HG03457 (cell line): ENCODE results near the gene PRKAR2B.
"Not testable (repeated sequence)": the region's sequence is repeated elsewhere in the genome, so short reads cannot be mapped to it uniquely, and the experiment has no call there.

Experiments
- ATAC-seq: cut with Tn5 transposase; IDR thresholded peaks from one replicate; pipeline ENCODE4 v1.9.1; 2021; ENCODE audit warnings: moderate number of reproducible peaks; ENCODE audit not compliant: unreplicated experiment

PRKAR2B gene

DNA sequence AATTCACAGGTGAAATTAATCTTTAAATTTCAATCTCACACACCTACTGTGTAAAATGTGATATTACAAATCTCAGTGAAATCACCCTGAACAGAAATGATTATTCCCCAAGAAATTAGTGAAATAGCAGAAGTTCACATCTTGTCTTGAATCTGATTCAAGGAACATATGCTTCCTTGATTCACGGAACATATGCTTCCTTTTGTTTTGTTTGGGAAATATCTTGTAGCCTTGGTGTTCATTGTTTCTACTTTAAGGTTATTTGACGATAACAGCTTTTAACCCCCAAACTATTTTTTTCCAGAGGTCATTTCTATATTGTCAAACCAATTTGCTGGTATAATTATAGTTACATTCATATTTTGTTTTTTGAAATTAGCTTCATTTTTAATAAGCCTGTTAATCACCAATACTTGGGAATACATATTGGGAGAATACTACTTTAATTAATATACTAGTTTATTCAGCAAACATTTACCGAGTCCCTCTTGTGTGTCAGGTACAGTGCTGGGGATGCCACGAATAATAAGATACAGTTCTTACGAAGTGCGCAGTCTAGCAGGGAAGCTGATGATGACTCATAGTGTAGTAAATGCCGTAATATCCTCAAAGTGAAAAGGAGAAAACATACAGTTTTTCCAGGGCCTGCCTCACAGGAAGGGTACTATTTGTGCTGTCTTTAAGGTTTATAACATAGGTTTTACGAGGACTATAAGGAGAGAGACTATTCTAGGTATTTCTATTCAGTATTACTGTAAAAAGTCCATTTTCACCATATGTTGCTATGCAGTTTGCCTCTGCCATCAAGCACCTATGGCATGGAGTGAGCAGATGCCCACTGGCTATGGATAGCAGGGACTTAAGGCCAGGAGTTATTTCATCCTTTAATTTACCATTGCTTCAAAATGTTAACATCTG, 32.5 kb downstream of the PRKAR2B start:
- ATAC-seq: no peak

DNA sequence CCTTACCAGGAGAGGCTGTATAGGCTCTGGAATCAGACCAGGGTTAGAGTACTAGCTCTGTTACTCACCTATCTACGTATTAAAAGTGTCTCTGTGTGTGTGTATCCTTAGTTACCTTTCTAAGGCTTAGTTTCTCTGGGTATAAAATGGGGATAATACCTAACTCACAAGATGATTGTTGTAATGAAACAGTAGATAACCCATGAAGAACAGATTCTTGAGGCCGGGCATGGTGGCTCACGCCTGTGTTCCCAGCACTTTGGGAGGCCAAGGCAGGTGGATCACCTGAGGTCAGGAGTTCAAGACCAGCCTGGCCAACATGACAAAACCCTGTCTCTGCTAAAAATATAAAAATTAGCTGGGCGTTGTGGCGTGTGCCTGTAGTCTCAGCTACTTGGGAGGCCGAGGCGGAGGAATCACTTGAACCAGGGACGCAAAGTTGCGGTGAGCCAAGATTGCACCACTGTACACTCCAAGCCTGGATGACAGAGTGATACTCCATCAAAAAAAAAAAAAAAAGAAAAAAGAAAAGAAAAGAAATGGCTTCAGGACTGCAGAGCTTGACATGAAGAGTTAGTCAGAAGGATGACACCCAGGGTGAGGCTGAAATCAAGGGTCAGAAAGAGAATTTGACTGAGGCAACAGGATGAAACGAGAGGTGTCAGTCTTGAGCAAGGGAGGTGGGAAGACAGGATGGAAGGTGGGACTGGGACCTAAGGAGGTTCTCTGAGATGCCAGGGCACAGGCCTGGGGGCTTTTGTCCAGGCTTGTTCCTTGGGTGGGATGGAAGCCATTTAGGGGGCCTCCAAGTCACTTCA, 33.4 kb downstream of the PRKAR2B start:
- ATAC-seq: no peak

DNA sequence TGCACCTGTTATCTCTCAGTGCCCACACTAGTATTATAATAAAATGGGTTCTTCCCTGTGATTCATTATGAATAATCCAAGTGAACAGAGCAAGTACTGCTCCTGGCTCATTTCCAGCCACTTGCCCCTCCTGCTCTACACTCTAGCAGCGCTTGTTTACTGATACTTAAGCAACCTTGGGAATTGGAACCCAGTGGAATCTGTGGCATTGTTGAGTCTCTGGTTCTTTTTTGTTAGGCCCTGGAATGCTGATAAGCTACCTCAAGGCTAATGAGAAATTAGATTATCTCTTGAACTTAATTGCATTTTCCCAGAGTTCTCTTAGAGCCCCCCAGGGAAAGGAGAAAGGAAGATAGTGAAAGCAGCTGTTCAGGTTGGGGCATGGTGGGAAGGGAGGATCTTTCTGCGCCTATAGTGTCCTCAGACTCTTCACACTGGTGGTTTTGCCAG, 34.0 kb downstream of the PRKAR2B start:
- no peak for ATAC-seq

GRCh38 chr7:107079212-107079940, 34.9 kb downstream of the PRKAR2B start:
- ATAC-seq: no peak

- ATAC-seq: no peak
These were observed 35.6 kb downstream of the PRKAR2B start for GRCh38 chr7:107080099-107080505.

DNA sequence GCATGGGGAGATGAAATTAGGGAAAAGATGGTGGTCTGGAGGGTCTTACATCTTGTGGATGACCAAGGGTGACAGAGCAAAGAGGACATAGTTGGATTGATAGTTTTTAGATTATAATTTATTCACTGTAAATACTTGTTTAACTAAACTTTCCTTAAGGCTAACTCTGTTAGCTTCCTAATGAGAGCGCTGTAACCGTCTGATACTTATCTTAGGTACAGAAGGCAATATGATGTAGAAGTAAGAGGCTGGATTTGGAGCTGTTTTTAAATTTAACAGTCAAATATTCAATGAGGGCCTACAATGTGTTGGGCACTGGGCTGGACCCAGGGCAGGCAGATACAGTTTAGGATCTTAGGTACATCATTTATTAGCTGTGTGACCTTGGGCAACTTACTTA, 36.0 kb downstream of the PRKAR2B start:
- ATAC-seq: no peak

DNA sequence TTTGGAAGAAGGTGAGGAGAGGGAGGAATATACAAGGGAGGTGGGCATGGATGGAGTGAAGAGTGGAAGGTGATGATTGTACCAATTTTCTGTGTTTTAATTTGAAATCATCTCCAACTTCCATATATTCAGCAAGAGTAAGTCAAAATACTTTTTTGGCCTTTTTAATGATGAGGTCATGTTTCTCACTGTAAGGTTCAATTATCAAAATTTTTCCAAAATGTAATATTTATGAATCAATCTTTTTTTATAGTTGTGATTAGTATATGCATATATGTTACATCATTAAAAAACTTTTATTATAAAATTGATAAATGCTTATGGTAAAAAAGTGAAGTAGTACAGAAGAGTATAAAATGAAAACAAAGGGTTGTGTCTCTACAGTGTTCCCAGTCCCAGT, 40.7 kb downstream of the PRKAR2B start:
- no peak for ATAC-seq

GRCh38 chr7:107089627-107090026, 45.1 kb downstream of the PRKAR2B start:
- no peak for ATAC-seq

- no peak for ATAC-seq
These were observed 46.0 kb downstream of the PRKAR2B start for GRCh38 chr7:107090457-107090856.

- no peak for ATAC-seq
These were observed 46.8 kb downstream of the PRKAR2B start for GRCh38 chr7:107091306-107091705.

DNA sequence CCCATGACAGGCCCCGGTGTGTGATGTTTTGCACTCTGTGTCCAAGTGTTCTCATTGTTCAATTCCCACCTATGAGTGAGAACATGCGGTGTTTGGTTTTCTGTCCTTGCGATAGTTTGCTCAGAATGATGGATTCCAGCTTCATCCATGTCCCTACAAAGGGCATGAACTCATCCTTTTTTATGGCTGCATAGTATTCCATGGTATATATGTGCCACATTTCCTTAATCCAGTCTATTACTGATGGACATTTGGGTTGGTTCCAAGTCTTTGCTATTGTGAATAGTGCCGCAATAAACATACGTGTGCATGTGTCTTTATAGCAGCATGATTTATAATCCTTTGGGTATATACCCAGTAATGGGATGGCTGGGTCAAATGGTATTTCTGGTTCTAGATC, 49.2 kb downstream of the PRKAR2B start:
- not testable (repeated sequence) for ATAC-seq

GRCh38 chr7:107099154-107099553, 54.6 kb downstream of the PRKAR2B start:
- not testable (repeated sequence) for ATAC-seq

DNA sequence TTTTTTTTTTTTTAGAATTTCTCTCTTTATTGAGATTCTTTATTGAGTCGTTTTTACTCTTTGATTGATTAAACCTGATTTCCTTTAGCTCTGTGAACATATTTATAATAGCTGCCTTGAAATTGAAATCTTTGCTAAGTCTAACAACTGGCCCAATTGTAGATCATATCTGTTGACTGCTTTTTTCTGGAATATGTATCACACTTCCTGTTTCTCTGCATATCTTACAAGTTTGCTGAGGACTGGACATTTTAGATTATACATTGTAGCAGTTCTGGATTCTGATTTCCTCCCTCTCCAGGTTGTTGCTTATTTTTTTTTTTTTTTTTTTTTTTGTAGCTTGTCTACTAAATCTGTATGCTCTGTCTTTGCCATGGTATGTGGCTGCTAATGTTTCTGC, 56.3 kb downstream of the PRKAR2B start:
- no peak for ATAC-seq

GRCh38 chr7:107103369-107103768, 58.9 kb downstream of the PRKAR2B start:
- no peak for ATAC-seq

DNA sequence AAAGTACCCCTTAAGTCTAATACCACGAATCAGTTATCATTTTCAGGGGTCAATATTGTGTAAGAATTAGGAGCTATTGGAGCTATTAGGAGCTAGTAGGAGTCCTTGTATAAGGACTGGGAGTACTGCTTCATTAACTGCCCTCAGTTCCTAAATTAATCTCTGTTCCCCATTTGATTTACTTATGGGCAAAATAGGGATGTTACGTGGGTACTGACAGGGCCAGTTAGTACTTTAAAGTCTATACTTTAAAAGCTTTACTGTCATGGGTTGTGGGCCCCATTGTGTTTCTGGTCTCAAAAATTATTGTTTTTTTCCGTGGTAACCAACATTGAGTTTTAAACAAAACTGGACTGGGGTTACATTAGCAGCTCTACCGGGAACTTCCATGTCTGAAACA, 60.3 kb downstream of the PRKAR2B start:
- no peak for ATAC-seq

DNA sequence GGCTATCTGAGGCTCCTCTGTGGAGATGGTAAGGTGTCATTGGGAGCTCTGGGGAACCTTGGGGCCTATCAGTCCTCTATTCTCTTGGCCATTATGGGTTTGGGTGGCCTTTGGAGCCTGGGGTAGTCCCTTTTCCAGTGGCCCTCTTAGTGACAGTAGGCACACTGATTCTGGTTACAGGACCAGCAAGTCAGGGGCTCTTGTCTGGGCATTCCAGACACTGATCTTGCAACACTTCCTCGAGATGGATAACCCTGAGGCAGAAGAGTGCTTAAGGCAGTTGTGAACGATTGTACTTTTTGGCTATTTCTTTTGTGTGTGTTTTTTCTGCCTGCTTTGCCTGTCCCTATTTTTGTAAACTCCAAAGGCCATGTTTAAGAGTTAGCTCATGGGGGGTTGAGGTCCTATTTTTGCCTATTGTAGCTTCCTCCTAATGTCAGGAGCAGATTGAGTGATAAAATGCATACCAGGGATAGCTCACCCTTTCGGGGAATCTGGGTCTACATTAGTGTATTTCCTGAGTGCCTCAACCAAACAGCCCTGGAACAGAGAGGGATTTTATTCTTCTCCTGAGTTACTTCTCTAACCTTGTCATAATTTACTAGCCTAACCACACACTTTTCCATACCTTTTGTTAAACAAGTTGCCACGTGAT, 61.2 kb downstream of the PRKAR2B start:
- no peak for ATAC-seq

DNA sequence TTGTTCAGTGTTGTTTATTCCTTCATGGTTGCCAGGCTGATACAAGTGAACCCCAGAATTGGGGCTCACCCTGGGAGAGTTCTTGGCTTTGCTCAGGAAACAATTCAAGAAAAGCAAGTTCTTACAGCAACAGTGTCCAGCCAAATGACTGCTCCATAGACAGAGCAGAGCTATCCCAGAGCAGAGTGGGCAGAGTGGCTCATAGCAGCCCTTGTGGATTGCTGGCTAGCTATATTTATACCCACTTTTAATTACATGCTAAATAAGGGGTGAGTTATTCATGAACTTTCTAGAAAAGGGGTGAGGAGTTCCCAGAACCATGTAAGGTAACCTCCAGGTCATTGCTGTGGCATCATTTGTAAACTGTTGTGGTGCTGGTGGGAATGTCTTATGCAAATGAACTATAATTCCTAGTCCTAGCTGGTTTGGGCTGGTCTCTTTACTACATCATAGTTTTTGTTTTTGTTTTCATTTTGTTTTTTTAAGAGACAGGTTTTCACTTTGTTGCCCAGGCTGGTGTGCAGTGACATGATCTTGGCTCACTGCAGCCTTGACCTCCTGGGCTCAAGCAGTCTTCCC, 64.4 kb downstream of the PRKAR2B start:
- ATAC-seq: no peak

- ATAC-seq: no peak
These were observed 65.5 kb downstream of the PRKAR2B start for GRCh38 chr7:107109955-107110354.

DNA sequence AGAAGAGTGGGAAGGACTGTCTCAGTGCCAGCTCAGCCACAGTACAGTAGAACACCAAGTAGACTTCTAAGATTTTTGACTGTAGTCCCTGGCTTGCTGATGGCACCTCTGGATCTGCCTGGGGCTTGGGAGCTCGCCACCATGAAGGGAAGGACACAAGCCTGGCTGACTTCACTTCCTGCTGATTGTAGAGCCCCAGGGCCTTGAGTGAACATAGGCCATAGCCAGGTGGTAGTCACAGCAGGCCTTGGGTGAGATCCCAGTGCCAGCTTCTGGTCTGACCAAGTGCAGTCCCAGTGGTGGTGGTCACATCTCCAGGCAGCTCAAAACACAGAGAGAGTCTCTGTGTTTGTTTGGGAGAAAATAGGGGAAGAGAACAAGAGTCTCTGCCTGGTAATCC, 66.7 kb downstream of the PRKAR2B start:
- no peak for ATAC-seq

DNA sequence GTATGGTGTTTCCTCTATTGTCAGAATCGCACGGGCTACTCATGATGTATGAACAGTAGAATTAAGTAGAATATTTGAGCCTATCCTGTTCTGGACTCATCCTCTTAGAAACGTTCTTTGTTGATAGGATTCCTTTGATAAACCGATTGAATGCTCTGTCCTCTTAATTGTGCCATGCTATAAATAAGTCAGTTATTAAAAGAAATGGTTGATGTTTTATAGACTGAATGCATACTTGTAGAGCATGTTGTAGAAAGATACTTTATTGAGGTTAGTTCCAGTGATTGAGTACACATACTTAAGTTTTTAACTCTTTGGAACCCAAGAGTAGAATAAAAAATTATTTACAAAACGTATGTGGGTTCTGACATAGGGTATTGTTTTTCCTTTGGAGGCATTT, 69.4 kb downstream of the PRKAR2B start:
- ATAC-seq: no peak
